K562 (cell line): Measurements from ENCODE around the gene SPPL3. TPM values are rescaled to one million over a fixed set of nuclear protein-coding genes. Genes with fewer than 3 reads are reported as not detected.

Source experiments
- ATAC-seq: fragments of 200-7000 bp; cut with Tn5 transposase; 3 replicates; pipeline ENCODE4 v1.9.1; 2020; ENCODE audit warnings: moderate library complexity
- BruUV-seq: library from RNA; stranded (reverse); fragments of 400-500 nt; replicated peaks from 2 replicates; lab custom pipeline; 2021; lab: Mats Ljungman, UMichigan
- CTCF ChIA-PET: fragments of 300-600 bp; formaldehyde crosslinking; extraction: SDS; loops from one replicate; lab custom pipeline; 2021; ENCODE audit warnings: low intra/inter-chr PET ratio; lab: Yijun Ruan, JAX
- POLR2A ChIA-PET: fragments of 300-600, 350-650 bp; sonication (Branson Sonifier 250); formaldehyde crosslinking; extraction: SDS; loops from one replicate; lab custom pipeline; 2021; ENCODE audit warnings: antibody characterized with exemption, inconsistent platforms; lab: Yijun Ruan, JAX
- DNase-seq, 4 experiments: peaks; one replicate each; pipeline versions ENCODE4 v3.0.0 to v3.0.0-alpha.2; 2011 to 2018; ENCODE audit warnings: low spot score in 3 of 4, mixed read lengths in 3 of 4; ENCODE audit errors: extremely low read depth in 1 of 4
- FAIRE-seq: peaks from 2 replicates; lab custom pipeline; 2011; peaks lifted over from hg19 to GRCh38; lab: Jason Lieb, UNC
- H2AFZ ChIP-seq: 2 replicates; pipeline ENCODE4 v1.6.0; 2011; ENCODE audit warnings: low read depth, low read length, control low read depth, inconsistent platforms
- H3K27ac ChIP-seq: fragments of 200-600 bp; 3 replicates; pipeline ENCODE4 v1.8.0; 2011; ENCODE audit warnings: low read depth, mild to moderate bottlenecking, control low read depth, inconsistent platforms, low read length, moderate library complexity, mixed read lengths; ENCODE audit errors: extremely low read depth
- H3K27me3 ChIP-seq, 2 experiments: fragments of 300-600 bp in 1 of 2; 2 replicates in 1 of 2; 3 replicates in 1 of 2; pipeline versions ENCODE4 v1.6.0 to v1.8.0; 2011; ENCODE audit warnings: inconsistent platforms in 2 of 2, low read length in 2 of 2, mild to moderate bottlenecking in 1 of 2, mixed read lengths in 1 of 2, moderate library complexity in 1 of 2; ENCODE audit not compliant: control insufficient read depth in 2 of 2, insufficient read depth in 2 of 2
- H3K36me3 ChIP-seq: fragments of 300-600 bp; 3 replicates; pipeline ENCODE4 v1.8.0; 2011; ENCODE audit warnings: mild to moderate bottlenecking, low read length, inconsistent platforms; ENCODE audit not compliant: control insufficient read depth, insufficient read depth
- H3K4me1 ChIP-seq, 2 experiments: fragments of 200-600 bp in 1 of 2; replicated peaks in 1 of 2; 2 replicates in 1 of 2; 3 replicates in 1 of 2; pipeline versions ENCODE4 v1.5.1 to v1.8.0; 2011; ENCODE audit warnings: inconsistent platforms in 2 of 2, low read length in 2 of 2, mild to moderate bottlenecking in 1 of 2, mixed read lengths in 1 of 2, moderate library complexity in 1 of 2; ENCODE audit not compliant: control insufficient read depth in 2 of 2, insufficient read depth in 2 of 2
- H3K4me2 ChIP-seq: 2 replicates; pipeline ENCODE4 v1.6.1; 2011; ENCODE audit warnings: low read length, control low read depth, inconsistent platforms, mixed read lengths; ENCODE audit not compliant: insufficient read depth
- H3K4me3 ChIP-seq: fragments of 200-600 bp; sonication (generic), shearing (Covaris generic); 2 replicates; pipeline ENCODE4 v1.5.1; 2016; ENCODE audit warnings: control low read depth, inconsistent platforms
- H3K79me2 ChIP-seq: fragments of 200-600 bp; 3 replicates; pipeline ENCODE4 v1.8.0; 2011; ENCODE audit warnings: low read length, inconsistent platforms; ENCODE audit not compliant: control insufficient read depth, insufficient read depth
- H3K9ac ChIP-seq, 2 experiments: 2 replicates each; pipeline versions ENCODE4 v1.6.0 to v1.6.1; 2011; ENCODE audit warnings: low read depth in 2 of 2, low read length in 2 of 2, control low read depth in 1 of 2, inconsistent platforms in 1 of 2, mild to moderate bottlenecking in 1 of 2, mixed read lengths in 1 of 2; ENCODE audit not compliant: insufficient read depth in 1 of 2
- H3K9me1 ChIP-seq: one replicate; pipeline ENCODE4 v1.6.0; 2011; ENCODE audit warnings: inconsistent platforms, mild to moderate bottlenecking, low read length, moderate library complexity; ENCODE audit not compliant: control insufficient read depth, insufficient read depth
- H3K9me3 ChIP-seq: replicated peaks from 2 replicates; pipeline ENCODE4 v1.5.1; 2011; ENCODE audit warnings: low read depth, low read length, inconsistent platforms; ENCODE audit not compliant: control insufficient read depth, insufficient read depth
- H4K20me1 ChIP-seq: replicated peaks from 2 replicates; pipeline ENCODE4 v1.6.1; 2011; ENCODE audit warnings: low read length, inconsistent platforms, mixed read lengths; ENCODE audit not compliant: control insufficient read depth, insufficient read depth
- DACH1 ChIP-seq: fragments of 450-650 bp; IDR thresholded peaks from 2 replicates; pipeline ENCODE4 v1.6.1; 2018; ENCODE audit not compliant: partially characterized antibody
- DPF2 ChIP-seq: fragments of 450-650 bp; IDR thresholded peaks from 2 replicates; pipeline ENCODE4 v1.6.1; 2016
- E2F3 ChIP-seq: fragments of 250-450 bp; sonication (Bioruptor Pico); IDR thresholded peaks from 2 replicates; pipeline ENCODE4 v1.4.0; 2020; ENCODE audit warnings: mild to moderate bottlenecking
- ELF4 ChIP-seq: fragments of 450-650 bp; formaldehyde crosslinking; IDR thresholded peaks from 2 replicates; pipeline ENCODE4 v1.4.0; 2022; ENCODE audit warnings: missing genetic modification characterization
- HNRNPLL ChIP-seq: fragments of 200-400 bp; formaldehyde crosslinking; IDR thresholded peaks from 2 replicates; pipeline ENCODE4 v1.6.1; 2017; ENCODE audit warnings: low read length, low read depth, mild to moderate bottlenecking; ENCODE audit not compliant: poor library complexity, severe bottlenecking
- MTA2 ChIP-seq: fragments of 450-650 bp; IDR thresholded peaks from 2 replicates; pipeline ENCODE4 v1.6.1; 2016; ENCODE audit warnings: low read depth
- MYC ChIP-seq, 2 experiments: fragments of 250-450 bp in 1 of 2; sonication (Bioruptor Pico) in 1 of 2; IDR thresholded peaks; 2 replicates each; pipeline versions ENCODE4 v1.5.1 to v1.6.1; 2012 to 2021; ENCODE audit warnings: low read depth in 2 of 2, borderline replicate concordance in 1 of 2, improper control_type of control experiment in 1 of 2, low read length in 1 of 2, mild to moderate bottlenecking in 1 of 2, moderate library complexity in 1 of 2
- ZEB2 ChIP-seq: fragments of 450-650 bp; IDR thresholded peaks from 2 replicates; pipeline ENCODE4 v1.6.1; 2016
- ZNF507 ChIP-seq: conservative IDR thresholded peaks from 2 replicates; pipeline ENCODE4 v1.6.1; 2017; ENCODE audit warnings: missing genetic modification characterization, missing compliant biosample characterization
- WGBS: fragments of 100-300 bp; shearing (Covaris generic); methylation state at CpG from one replicate; pipeline ENCODE4 v1.1.6; 2016; ENCODE audit warnings: low coverage, mixed read lengths; ENCODE audit not compliant: insufficient coverage; ENCODE audit errors: missing lambda C conversion rate; 5-methylcytosine and 5-hydroxymethylcytosine counted together
- in situ Hi-C: fragments of 300-500 bp; cut with MboI; formaldehyde crosslinking; loops from 4 replicates; pipeline ENCODE4 v1.15.0; 2018; ENCODE audit warnings: inconsistent platforms, mixed read lengths
- intact Hi-C: fragments of 100-400 bp; cut with micrococcal nuclease; formaldehyde crosslinking; loops from 2 replicates; pipeline ENCODE4 v1.14.2; 2022
- polyA plus RNA-seq, 8 experiments: library from polyadenylated mRNA; depleted of rRNA in 4 of 8; stranded (reverse) in 5 of 8; unstranded in 3 of 8; fragments of >200 nt; fragmentation: Nextera tagmentation in 2 of 8; fragmentation: Illumina TruSeq in 1 of 8; extraction: Ambion mirVana in 2 of 8; extraction: Trizol in 1 of 8; gene quantifications; 2 replicates each; pipeline versions ENCODE4 v1.2.1 to v1.2.3, GENCODE V29; 2011 to 2014; ENCODE audit warnings: inconsistent platforms in 1 of 8, missing spikeins in 1 of 8
- total RNA-seq, 7 experiments: library from RNA; depleted of rRNA in 6 of 7; stranded (reverse); fragments of >200 nt in 6 of 7; fragmentation: Illumina TruSeq in 2 of 7; extraction: Trizol in 2 of 7; gene quantifications; 2 replicates each; pipeline versions ENCODE4 v1.2.1 to v1.2.3, GENCODE V29; 2011 to 2021; ENCODE audit warnings: low replicate concordance in 1 of 7
- TF ChIP-seq, protein P1 (sequence below): sonication (generic); formaldehyde crosslinking; IDR thresholded peaks from 2 replicates; pipeline ENCODE4 v1.8.1; 2023; ENCODE audit warnings: mild to moderate bottlenecking, missing genetic modification reagents
- TF ChIP-seq, protein P2 (sequence below): fragments of 450-650 bp; conservative IDR thresholded peaks from 2 replicates; pipeline ENCODE4 v1.6.1; 2016; ENCODE audit warnings: missing genetic modification characterization, low read depth, mild to moderate bottlenecking, control low read depth, missing compliant biosample characterization

SPPL3 gene
- total and polyA plus RNA-seq, 9 of the 15 experiments (the other 6 are each of a cell fraction or from before 2014, with no cell fraction given) = 2.9 to 32.1 (median 7.1) TPM

DNA sequence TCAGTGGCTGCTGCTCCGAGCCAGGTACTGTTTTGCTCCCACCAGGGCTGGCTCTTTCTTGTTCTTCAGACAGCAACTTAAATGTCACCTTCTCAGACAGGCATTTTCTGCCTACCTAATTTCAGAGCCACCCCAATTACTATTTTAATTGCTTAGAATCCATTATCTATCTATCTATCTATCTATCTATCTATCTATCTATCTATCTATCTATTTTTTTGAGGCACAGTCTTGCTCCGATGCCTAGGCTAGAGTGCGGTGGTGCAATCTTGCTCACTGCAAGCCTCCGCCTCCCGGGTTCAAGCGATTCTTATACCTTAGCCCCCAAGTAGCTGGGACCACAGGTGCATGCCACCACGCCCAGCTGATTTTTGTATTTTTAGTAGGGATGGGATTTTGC lies 58.5 kb downstream of the SPPL3 start:
- in situ Hi-C loops = no loop called here
- no peaks in the 10 kb centered on the region for H3K27me3 ChIP-seq
- no peaks in the 10 kb centered on the region for H3K9me3 ChIP-seq
- H3K4me3 ChIP-seq = no peak overlapping the region
- H4K20me1 ChIP-seq = peaks cover 12% of the 10 kb centered on the region; the same call in 1 of the 2 replicates
- H2AFZ ChIP-seq = no peak overlapping the region
- WGBS = 95% methylated on average over 7 of the region's 7 CpGs
- H3K9me1 ChIP-seq = no peaks in the 10 kb centered on the region
- no peak overlapping the region for H3K9ac ChIP-seq
- POLR2A ChIA-PET = interaction anchor here (0.6 to 1.7 kb wide), 3 partner anchors 11 to 305 kb away, joined by 3 to 7 read pairs (median 3); no protein-coding TSS in a partner anchor
- peaks cover 4 to 9% of the 10 kb centered on the region in 2 experiments; a peak in 2 of 5 replicates for H3K4me1 ChIP-seq
- ATAC-seq (no peak), FAIRE-seq (no peak), DNase-seq (no peak)
- H3K79me2 ChIP-seq = peaks cover 9% of the 10 kb centered on the region
- intact Hi-C loops = no loop called here
- CTCF ChIA-PET = no interaction called here
- no TSS peak for BruUV-seq
- TF ChIP-seq DACH1 (peak; percentile 93), E2F3 (CRISPR knock-in tag) (no peak), MTA2 (no peak)
- no peak overlapping the region for H3K27ac ChIP-seq
- no peaks in the 10 kb centered on the region for H3K36me3 ChIP-seq
- no peak overlapping the region for H3K4me2 ChIP-seq

DNA sequence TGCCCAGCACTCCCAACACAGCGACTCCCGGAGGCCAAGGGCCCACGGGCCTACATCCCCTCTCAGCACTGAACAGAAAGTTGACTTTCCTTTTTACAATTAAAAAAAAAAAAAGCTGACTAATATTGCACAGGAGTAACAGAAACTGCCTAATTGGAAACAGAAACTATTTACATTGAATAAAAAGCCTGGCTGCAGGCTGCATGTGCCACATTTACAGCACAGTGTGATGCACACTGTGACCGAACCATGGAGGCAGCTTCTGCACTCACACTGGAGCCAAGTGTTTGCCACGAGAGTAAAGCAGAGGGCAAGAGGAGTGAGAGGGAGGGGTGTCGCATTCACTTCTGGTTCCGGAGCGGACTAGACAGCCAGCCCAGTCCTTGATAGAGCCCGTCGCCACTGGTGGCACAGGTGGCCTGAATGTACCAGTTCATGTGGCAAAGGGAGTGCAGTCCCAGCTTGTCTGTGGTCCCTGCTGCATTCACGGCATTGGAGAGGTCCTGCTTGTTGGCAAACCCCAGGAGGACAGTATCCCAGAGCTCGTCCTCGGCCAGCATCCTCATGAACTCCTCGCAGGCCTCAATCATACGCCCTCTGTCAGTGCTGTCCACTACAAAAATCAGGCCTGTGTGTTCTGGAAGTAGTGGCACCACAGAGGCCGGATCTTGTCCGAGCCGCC lies 59.2 kb downstream of the SPPL3 start:
- H3K4me1 ChIP-seq = peaks cover 4 to 9% of the 10 kb centered on the region in 2 experiments; a peak in 2 of 5 replicates
- WGBS = 92% methylated on average over 18 of the region's 18 CpGs
- ATAC-seq (no peak), DNase-seq (no peak), FAIRE-seq (no peak)
- H3K9ac ChIP-seq = peak overlapping the region in 1 of 2 experiments; percentile 60; a peak in 2 of 4 replicates
- intact Hi-C loops = no loop called here
- no peak overlapping the region for H2AFZ ChIP-seq
- BruUV-seq = no TSS peak
- no peak overlapping the region for H3K4me3 ChIP-seq
- H3K9me1 ChIP-seq = no peaks in the 10 kb centered on the region
- peaks cover 12% of the 10 kb centered on the region; the same call in 1 of the 2 replicates for H4K20me1 ChIP-seq
- no peaks in the 10 kb centered on the region for H3K9me3 ChIP-seq
- H3K79me2 ChIP-seq = peaks cover 9% of the 10 kb centered on the region
- H3K4me2 ChIP-seq = no peak overlapping the region
- no peaks in the 10 kb centered on the region for H3K36me3 ChIP-seq
- H3K27ac ChIP-seq = no peak overlapping the region
- CTCF ChIA-PET = no interaction called here
- H3K27me3 ChIP-seq = no peaks in the 10 kb centered on the region
- in situ Hi-C loops = no loop called here
- POLR2A ChIA-PET = interaction anchor here (0.6 kb wide), 2 partner anchors 109 to 304 kb away, joined by 3 read pairs; no protein-coding TSS in a partner anchor
- TF ChIP-seq ZEB2 = no peak
- TF ChIP-seq ZNF507 = no peak
- TF ChIP-seq, protein P1, sequence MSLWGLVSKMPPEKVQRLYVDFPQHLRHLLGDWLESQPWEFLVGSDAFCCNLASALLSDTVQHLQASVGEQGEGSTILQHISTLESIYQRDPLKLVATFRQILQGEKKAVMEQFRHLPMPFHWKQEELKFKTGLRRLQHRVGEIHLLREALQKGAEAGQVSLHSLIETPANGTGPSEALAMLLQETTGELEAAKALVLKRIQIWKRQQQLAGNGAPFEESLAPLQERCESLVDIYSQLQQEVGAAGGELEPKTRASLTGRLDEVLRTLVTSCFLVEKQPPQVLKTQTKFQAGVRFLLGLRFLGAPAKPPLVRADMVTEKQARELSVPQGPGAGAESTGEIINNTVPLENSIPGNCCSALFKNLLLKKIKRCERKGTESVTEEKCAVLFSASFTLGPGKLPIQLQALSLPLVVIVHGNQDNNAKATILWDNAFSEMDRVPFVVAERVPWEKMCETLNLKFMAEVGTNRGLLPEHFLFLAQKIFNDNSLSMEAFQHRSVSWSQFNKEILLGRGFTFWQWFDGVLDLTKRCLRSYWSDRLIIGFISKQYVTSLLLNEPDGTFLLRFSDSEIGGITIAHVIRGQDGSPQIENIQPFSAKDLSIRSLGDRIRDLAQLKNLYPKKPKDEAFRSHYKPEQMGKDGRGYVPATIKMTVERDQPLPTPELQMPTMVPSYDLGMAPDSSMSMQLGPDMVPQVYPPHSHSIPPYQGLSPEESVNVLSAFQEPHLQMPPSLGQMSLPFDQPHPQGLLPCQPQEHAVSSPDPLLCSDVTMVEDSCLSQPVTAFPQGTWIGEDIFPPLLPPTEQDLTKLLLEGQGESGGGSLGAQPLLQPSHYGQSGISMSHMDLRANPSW = no peak
- TF ChIP-seq, protein P2, sequence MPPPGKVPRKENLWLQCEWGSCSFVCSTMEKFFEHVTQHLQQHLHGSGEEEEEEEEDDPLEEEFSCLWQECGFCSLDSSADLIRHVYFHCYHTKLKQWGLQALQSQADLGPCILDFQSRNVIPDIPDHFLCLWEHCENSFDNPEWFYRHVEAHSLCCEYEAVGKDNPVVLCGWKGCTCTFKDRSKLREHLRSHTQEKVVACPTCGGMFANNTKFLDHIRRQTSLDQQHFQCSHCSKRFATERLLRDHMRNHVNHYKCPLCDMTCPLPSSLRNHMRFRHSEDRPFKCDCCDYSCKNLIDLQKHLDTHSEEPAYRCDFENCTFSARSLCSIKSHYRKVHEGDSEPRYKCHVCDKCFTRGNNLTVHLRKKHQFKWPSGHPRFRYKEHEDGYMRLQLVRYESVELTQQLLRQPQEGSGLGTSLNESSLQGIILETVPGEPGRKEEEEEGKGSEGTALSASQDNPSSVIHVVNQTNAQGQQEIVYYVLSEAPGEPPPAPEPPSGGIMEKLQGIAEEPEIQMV (tag) = no peak
- TF ChIP-seq ELF4 (CRISPR knock-in tag) = no peak
- no peak for TF ChIP-seq HNRNPLL
- TF ChIP-seq MYC (IDR thresholded peaks at IDR 0.05; ENCODE audit: low read depth, low read length) = no peak
- TF ChIP-seq MYC (CRISPR knock-in tag; IDR thresholded peaks at IDR 0.05; ENCODE audit: borderline replicate concordance, low read depth) = no peak
- no peak for TF ChIP-seq DPF2
